Stomach (tissue), 4 donors: ENCODE measurements around the gene C22orf23.

Experiments used
- EP300 ChIP-seq: sonication (generic); formaldehyde crosslinking; IDR thresholded peaks from one replicate; pipeline ENCODE4 v1.6.1; 2017; ENCODE audit warnings: antibody characterized with exemption
- TF ChIP-seq, protein P1 (sequence below), 7 experiments: fragments of 450-650 bp in 4 of 7; fragments of 200-600 bp in 3 of 7; sonication (generic) in 3 of 7; IDR thresholded peaks; one replicate each; pipeline ENCODE4 v1.5.1; 2016 to 2019; ENCODE audit warnings: antibody characterized with exemption in 7 of 7, control low read depth in 2 of 7, mild to moderate bottlenecking in 1 of 7

DNA sequence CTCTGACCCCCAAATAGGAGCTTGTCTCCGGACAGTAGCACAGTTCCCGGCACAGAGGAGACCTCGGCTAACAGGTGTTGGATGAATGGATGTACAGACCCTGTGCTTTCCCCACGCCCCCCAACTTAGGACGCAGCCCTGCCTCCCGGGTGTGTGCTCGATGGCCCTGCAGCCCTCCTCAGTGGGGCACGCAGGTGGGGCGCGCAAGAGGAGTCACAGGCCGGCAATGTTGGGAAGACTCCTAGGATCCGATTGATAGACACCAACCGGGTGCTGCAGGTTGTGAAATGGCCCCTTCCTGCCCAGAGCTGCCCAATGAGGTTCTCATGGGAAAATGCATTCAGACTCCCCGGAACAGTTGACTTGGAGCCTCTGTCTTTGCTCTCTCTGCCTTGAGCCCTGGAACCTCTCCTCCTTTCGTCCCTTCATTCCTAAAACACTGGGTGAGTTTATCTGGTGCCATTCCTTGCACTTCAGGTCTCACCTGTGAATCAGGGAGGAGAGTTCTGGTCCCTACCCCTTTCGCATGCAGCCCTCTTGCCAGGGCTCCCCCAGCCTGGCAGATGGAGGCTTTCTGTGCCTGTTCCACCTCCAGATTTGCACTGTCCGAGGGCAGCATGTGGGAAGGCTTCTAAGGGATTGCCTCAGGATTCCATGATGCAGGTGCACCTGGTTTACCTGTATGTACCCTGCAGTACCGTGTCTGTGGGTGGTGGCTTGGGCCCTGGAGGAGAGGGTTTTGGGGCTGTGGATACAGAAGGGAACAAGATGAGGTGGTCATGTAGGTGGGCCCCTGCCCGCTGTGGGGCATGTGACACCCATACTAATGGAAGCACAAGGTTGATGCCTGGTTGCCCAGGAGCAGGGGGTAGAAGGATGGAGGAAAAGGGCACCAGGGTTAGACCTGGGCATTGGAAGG lies 46.1 kb downstream of the C22orf23 start:
- TF ChIP-seq, protein P1, sequence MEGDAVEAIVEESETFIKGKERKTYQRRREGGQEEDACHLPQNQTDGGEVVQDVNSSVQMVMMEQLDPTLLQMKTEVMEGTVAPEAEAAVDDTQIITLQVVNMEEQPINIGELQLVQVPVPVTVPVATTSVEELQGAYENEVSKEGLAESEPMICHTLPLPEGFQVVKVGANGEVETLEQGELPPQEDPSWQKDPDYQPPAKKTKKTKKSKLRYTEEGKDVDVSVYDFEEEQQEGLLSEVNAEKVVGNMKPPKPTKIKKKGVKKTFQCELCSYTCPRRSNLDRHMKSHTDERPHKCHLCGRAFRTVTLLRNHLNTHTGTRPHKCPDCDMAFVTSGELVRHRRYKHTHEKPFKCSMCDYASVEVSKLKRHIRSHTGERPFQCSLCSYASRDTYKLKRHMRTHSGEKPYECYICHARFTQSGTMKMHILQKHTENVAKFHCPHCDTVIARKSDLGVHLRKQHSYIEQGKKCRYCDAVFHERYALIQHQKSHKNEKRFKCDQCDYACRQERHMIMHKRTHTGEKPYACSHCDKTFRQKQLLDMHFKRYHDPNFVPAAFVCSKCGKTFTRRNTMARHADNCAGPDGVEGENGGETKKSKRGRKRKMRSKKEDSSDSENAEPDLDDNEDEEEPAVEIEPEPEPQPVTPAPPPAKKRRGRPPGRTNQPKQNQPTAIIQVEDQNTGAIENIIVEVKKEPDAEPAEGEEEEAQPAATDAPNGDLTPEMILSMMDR (IDR thresholded peaks at IDR 0.05) = no peak
- TF ChIP-seq EP300 = no peak
